Endothelial cell of umbilical vein (primary cell): ENCODE data around the gene KCNG3.

Experiments used
- EZH2 ChIP-seq: IDR thresholded peaks from 2 replicates; pipeline ENCODE4 v1.6.1; 2012; ENCODE audit warnings: borderline replicate concordance, low read depth, mild to moderate bottlenecking, moderate library complexity, low read length, inconsistent platforms; ENCODE audit not compliant: severe bottlenecking
- FOS ChIP-seq: IDR thresholded peaks from 2 replicates; pipeline ENCODE4 v1.6.1; 2011; ENCODE audit warnings: mild to moderate bottlenecking, low read length, moderate library complexity, borderline replicate concordance; ENCODE audit not compliant: insufficient read depth
- GATA2 ChIP-seq: IDR thresholded peaks from 2 replicates; pipeline ENCODE4 v1.7.0; 2011; ENCODE audit warnings: low read depth, mild to moderate bottlenecking, moderate library complexity, mixed read lengths, low read length; ENCODE audit not compliant: insufficient read length, insufficient read depth
- JUN ChIP-seq: IDR thresholded peaks from 2 replicates; pipeline ENCODE4 v1.6.1; 2011; ENCODE audit warnings: borderline replicate concordance, low read depth; ENCODE audit not compliant: insufficient read length, insufficient read depth
- MAX ChIP-seq: IDR thresholded peaks from 2 replicates; pipeline ENCODE4 v1.6.1; 2011; ENCODE audit not compliant: insufficient read depth, insufficient read length
- POLR2A ChIP-seq: IDR thresholded peaks from 2 replicates; pipeline ENCODE4 v1.6.1; 2012; ENCODE audit warnings: low read depth, mild to moderate bottlenecking, control low read depth, low read length
- POLR2AphosphoS5 ChIP-seq: IDR thresholded peaks from 2 replicates; pipeline ENCODE4 v1.6.1; 2012; ENCODE audit warnings: low read depth, mild to moderate bottlenecking, control low read depth, low read length, moderate library complexity; ENCODE audit not compliant: insufficient read depth
- TF ChIP-seq, protein P1 (sequence below), 2 donors: IDR thresholded peaks; 1 replicate in 1 of 2; 2 replicates in 1 of 2; pipeline ENCODE4 v1.5.1; 2011; ENCODE audit warnings: low read length in 2 of 2, mild to moderate bottlenecking in 2 of 2, moderate library complexity in 2 of 2, control low read depth in 1 of 2, inconsistent platforms in 1 of 2, low read depth in 1 of 2; ENCODE audit not compliant: insufficient read depth in 1 of 2; ENCODE audit errors: extremely low read depth in 1 of 2

- no peak for TF ChIP-seq JUN
- TF ChIP-seq EZH2: no peak
- TF ChIP-seq, protein P1, sequence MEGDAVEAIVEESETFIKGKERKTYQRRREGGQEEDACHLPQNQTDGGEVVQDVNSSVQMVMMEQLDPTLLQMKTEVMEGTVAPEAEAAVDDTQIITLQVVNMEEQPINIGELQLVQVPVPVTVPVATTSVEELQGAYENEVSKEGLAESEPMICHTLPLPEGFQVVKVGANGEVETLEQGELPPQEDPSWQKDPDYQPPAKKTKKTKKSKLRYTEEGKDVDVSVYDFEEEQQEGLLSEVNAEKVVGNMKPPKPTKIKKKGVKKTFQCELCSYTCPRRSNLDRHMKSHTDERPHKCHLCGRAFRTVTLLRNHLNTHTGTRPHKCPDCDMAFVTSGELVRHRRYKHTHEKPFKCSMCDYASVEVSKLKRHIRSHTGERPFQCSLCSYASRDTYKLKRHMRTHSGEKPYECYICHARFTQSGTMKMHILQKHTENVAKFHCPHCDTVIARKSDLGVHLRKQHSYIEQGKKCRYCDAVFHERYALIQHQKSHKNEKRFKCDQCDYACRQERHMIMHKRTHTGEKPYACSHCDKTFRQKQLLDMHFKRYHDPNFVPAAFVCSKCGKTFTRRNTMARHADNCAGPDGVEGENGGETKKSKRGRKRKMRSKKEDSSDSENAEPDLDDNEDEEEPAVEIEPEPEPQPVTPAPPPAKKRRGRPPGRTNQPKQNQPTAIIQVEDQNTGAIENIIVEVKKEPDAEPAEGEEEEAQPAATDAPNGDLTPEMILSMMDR (IDR thresholded peaks at IDR 0.05; ENCODE audit: extremely low read depth in 1 of 2, insufficient read depth in 1 of 2, low read depth in 1 of 2, low read length in 2 of 2): no peak
- no peak for TF ChIP-seq POLR2AphosphoS5
- TF ChIP-seq POLR2A: no peak
- TF ChIP-seq MAX: no peak
- TF ChIP-seq FOS: no peak
- TF ChIP-seq GATA2: no peak
Measured at GRCh38 chr2:42503291-42503690, 9.5 kb upstream of the KCNG3 start.
